Testis (tissue), 3 donors: ENCODE results near the gene HS2ST1. TPM values are rescaled to one million over a fixed set of nuclear protein-coding genes. Genes with fewer than 3 reads are reported as not detected.

Experiments
- DNase-seq: peaks from one replicate; pipeline ENCODE4 v3.0.0-alpha.2; 2019
- H3K27ac ChIP-seq, 2 donors: fragments of 200-600 bp; sonication (generic); one replicate each; pipeline ENCODE4 v1.5.1; 2019
- H3K27me3 ChIP-seq: fragments of 200-600 bp; sonication (generic); one replicate; pipeline ENCODE4 v1.5.1; 2019
- H3K36me3 ChIP-seq: fragments of 200-600 bp; sonication (generic); one replicate; pipeline ENCODE4 v1.5.1; 2017; ENCODE audit warnings: low read depth; ENCODE audit errors: missing control alignments
- H3K4me1 ChIP-seq: fragments of 200-600 bp; sonication (generic); one replicate; pipeline ENCODE4 v1.5.1; 2019
- H3K4me3 ChIP-seq, 2 donors: fragments of 200-600 bp; sonication (generic); one replicate each; pipeline ENCODE4 v1.5.1; 2017 to 2019
- H3K9me3 ChIP-seq: fragments of 200-600 bp; sonication (generic); one replicate; pipeline ENCODE4 v1.5.1; 2017
- POLR2A ChIP-seq: fragments of 450-650 bp; IDR thresholded peaks from one replicate; pipeline ENCODE4 v1.6.1; 2017; ENCODE audit warnings: antibody characterized with exemption, mild to moderate bottlenecking, moderate library complexity
- WGBS, 2 donors: methylation state at CpG; one replicate each; pipeline ENCODE4 v1.1.5; 2018; 5-methylcytosine and 5-hydroxymethylcytosine counted together
- intact Hi-C: fragments of 100-400 bp; cut with DNase I; formaldehyde crosslinking; loops from one replicate; pipeline ENCODE4 v1.15.1; 2023; ENCODE audit warnings: low total_unique reads
- polyA plus RNA-seq: library from polyadenylated mRNA; stranded (reverse); fragments of 350-450 nt; fragmentation: Illumina TruSeq; extraction: RNeasy Lipid Tissue Mini Kit (QIAGEN cat#74804); gene quantifications from one replicate; pipeline ENCODE4 v1.2.3, GENCODE V29; 2014; ENCODE audit warnings: low read depth, low replicate concordance; ENCODE audit not compliant: insufficient read depth
- total RNA-seq, 2 donors: library from RNA; depleted of rRNA; stranded (reverse); fragments of >200 nt; gene quantifications; one replicate each; pipeline ENCODE4 v1.2.3, GENCODE V29; 2016
- TF ChIP-seq, protein P1 (sequence below), 3 experiments: fragments of 450-650 bp in 2 of 3; fragments of 200-600 bp in 1 of 3; sonication (generic) in 1 of 3; IDR thresholded peaks; one replicate each; pipeline ENCODE4 v1.5.1; 2016 to 2019; ENCODE audit warnings: antibody characterized with exemption in 3 of 3, mild to moderate bottlenecking in 2 of 3, moderate library complexity in 1 of 3

HS2ST1 gene
- total and polyA plus RNA-seq, 3 donors from 2014 or later, result 12.8 to 22.4 (median 21.1) TPM

DNA sequence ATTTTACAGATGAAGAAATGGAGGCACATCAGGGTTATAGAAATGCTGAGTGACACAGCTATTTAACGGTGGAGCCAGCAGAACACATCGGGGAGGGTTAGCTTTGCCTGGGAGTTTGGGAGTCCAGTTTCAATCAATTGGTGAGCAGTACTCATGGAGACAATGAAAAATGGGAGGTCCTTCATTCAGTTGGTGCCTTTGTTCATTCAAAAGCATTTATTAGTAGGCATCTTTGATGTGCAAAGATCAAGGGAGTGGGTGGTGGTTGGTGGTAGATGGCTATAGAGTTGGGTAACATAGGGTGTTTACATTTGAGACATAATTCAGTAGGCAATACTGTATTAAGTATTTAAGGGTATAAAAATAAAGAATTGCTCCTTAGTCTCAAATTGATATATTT lies 230.5 kb downstream of the HS2ST1 start:
- no peaks in the 10 kb centered on the region for H3K27me3 ChIP-seq
- TF ChIP-seq, protein P1, sequence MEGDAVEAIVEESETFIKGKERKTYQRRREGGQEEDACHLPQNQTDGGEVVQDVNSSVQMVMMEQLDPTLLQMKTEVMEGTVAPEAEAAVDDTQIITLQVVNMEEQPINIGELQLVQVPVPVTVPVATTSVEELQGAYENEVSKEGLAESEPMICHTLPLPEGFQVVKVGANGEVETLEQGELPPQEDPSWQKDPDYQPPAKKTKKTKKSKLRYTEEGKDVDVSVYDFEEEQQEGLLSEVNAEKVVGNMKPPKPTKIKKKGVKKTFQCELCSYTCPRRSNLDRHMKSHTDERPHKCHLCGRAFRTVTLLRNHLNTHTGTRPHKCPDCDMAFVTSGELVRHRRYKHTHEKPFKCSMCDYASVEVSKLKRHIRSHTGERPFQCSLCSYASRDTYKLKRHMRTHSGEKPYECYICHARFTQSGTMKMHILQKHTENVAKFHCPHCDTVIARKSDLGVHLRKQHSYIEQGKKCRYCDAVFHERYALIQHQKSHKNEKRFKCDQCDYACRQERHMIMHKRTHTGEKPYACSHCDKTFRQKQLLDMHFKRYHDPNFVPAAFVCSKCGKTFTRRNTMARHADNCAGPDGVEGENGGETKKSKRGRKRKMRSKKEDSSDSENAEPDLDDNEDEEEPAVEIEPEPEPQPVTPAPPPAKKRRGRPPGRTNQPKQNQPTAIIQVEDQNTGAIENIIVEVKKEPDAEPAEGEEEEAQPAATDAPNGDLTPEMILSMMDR (IDR thresholded peaks at IDR 0.05), result no peak
- no peak for TF ChIP-seq POLR2A
- DNase-seq, result no peak
- no peaks in the 10 kb centered on the region for H3K36me3 ChIP-seq
- no peak overlapping the region for H3K4me3 ChIP-seq
- intact Hi-C loops, result no loop called here
- H3K9me3 ChIP-seq, result no peaks in the 10 kb centered on the region
- H3K27ac ChIP-seq, result no peak overlapping the region
- 94 to 97% methylated on average over 2 of the region's 2 CpGs for WGBS, 2 donors
- H3K4me1 ChIP-seq, result no peaks in the 10 kb centered on the region

DNA sequence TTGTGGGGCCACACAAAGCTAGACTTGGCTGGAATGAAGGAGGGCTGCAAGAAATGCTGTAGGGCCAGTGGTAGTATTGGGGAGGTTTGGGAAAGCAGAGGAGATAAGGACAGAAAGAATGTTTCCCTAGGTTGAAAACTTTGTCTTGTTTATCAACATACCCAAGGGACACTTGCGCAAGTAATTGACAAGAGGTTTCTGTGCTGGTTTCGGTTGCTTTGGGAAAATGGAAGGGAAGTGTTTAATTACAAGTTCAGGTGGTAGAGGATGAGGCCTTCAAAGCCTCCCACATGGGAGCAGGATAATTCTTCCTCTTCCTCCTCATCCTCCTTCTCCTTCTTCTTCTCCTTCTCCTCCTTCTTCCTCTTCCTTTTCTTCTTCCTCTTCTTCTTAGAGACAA lies 232.1 kb downstream of the HS2ST1 start:
- no peak for DNase-seq
- H3K4me1 ChIP-seq, result no peaks in the 10 kb centered on the region
- H3K27me3 ChIP-seq, result no peaks in the 10 kb centered on the region
- no peaks in the 10 kb centered on the region for H3K9me3 ChIP-seq
- no peak overlapping the region for H3K27ac ChIP-seq
- TF ChIP-seq, protein P1 (IDR thresholded peaks at IDR 0.05), result no peak
- TF ChIP-seq POLR2A, result no peak
- intact Hi-C loops, result no loop called here
- WGBS, 2 donors, result 73 to 74% methylated on average over 2 of the region's 2 CpGs
- H3K36me3 ChIP-seq, result no peaks in the 10 kb centered on the region
- H3K4me3 ChIP-seq, result no peak overlapping the region

DNA sequence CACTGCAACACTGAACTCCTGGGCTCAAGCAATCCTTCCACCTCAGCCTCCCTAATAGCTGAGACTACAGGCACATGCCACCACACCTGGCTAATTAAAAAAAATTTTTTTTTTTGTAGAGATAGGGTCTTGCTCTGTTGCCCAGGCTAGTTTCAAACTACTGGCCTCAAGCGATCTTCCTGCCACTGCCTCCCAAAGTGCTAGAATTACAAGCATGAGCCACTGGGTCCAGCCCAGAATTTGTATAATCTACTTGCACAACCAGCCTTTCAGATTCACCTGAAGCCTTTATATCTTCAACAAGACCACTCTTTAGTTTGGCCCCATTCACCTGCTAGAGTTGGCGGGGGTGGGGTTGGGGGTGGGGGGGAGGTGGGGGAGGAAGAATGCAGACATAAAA lies 232.6 kb downstream of the HS2ST1 start:
- Histone ChIP-seq H3K4me3 (no peak overlapping the region), H3K36me3 (no peaks in the 10 kb centered on the region), H3K27ac (no peak overlapping the region), H3K9me3 (no peaks in the 10 kb centered on the region), H3K27me3 (no peaks in the 10 kb centered on the region), H3K4me1 (no peaks in the 10 kb centered on the region)
- DNase-seq, result no peak
- intact Hi-C loops, result no loop called here
- TF ChIP-seq, protein P1 (IDR thresholded peaks at IDR 0.05), result no peak
- no peak for TF ChIP-seq POLR2A
- WGBS, 2 donors, result 46 to 68% methylated on average over 2 of the region's 2 CpGs

DNA sequence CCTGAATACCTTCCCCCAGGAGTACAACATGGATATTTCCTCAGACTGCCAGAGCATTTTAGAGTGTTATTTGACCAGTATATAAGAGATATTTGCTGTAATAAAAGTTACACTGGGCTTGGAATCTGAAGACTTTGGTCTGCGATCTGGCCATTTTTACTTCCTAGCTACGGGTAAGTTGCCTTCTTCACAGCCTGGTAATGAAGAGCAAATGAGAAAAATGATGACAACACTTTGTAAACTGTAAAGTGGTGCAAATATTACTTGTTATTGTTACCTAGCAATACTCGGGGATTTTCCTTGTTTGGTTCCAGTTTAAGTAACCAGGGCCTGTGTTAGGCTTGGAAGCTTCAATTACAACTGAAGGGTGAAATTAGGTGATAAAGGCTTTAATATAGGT lies 233.4 kb downstream of the HS2ST1 start:
- H3K9me3 ChIP-seq, result no peaks in the 10 kb centered on the region
- H3K4me3 ChIP-seq, result no peak overlapping the region
- 62 to 73% methylated on average over 3 of the region's 3 CpGs for WGBS, 2 donors
- no peaks in the 10 kb centered on the region for H3K4me1 ChIP-seq
- no peaks in the 10 kb centered on the region for H3K36me3 ChIP-seq
- TF ChIP-seq, protein P1 (IDR thresholded peaks at IDR 0.05), result no peak
- TF ChIP-seq POLR2A, result no peak
- H3K27ac ChIP-seq, result no peak overlapping the region
- intact Hi-C loops, result no loop called here
- DNase-seq, result no peak
- no peaks in the 10 kb centered on the region for H3K27me3 ChIP-seq

DNA sequence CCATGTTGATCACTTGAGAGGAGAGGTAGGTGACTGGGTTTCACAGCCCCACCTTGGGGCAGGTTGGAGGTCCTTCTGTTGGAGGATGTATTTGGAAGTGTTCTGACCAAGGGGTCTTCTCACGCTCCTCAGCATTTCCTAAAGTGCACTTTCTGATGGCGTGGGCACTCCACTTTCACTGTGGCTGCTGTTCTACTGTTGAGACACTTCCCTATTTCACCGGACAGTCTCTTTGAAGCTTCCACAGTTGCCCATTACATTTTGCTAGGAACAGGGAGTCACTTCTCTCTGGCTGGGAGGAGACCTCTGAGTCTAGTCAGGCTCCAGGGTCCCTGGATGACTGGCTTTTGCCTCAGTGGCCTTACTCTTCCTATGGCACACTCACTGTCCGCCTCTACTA lies 234.2 kb downstream of the HS2ST1 start:
- Histone ChIP-seq H3K27ac (no peak overlapping the region), H3K4me3 (no peak overlapping the region), H3K36me3 (no peaks in the 10 kb centered on the region), H3K4me1 (no peaks in the 10 kb centered on the region), H3K27me3 (no peaks in the 10 kb centered on the region), H3K9me3 (no peaks in the 10 kb centered on the region)
- intact Hi-C loops, result no loop called here
- no peak for DNase-seq
- TF ChIP-seq POLR2A, result no peak
- TF ChIP-seq, protein P1 (IDR thresholded peaks at IDR 0.05), result no peak
- 95 to 97% methylated on average over 4 of the region's 4 CpGs for WGBS, 2 donors
